ENCODE data around the gene LDLRAD4.

DNA sequence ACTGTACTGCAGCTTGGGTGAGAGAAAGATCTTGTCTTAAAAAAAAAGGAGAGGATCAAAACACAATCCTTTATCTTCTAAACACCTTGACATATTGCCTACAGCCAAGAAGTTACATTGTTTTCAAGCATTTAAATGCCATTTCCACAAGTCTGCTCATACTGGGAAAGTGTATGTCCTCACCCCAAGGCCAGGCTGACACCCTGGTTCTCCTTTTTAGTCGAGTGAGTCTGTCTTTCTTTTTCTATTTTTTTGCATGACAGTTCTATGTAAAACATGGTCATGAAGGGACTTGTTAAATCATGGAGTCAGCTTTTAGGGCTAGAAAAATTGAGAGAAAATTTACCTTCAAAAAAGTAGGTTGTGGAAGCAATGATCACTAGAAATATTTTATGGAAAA lies 274.5 kb downstream of the LDLRAD4 start:
- TF ChIP-seq HDGF (IDR thresholded peaks at IDR 0.05; ENCODE audit: borderline replicate concordance) (no peak), ELF4 (IDR thresholded peaks at IDR 0.05) (no peak), BHLHE40 (IDR thresholded peaks at IDR 0.05; ENCODE audit: borderline replicate concordance) (no peak), SP1 (IDR thresholded peaks at IDR 0.05) (no peak)
- TF ChIP-seq, protein P1, sequence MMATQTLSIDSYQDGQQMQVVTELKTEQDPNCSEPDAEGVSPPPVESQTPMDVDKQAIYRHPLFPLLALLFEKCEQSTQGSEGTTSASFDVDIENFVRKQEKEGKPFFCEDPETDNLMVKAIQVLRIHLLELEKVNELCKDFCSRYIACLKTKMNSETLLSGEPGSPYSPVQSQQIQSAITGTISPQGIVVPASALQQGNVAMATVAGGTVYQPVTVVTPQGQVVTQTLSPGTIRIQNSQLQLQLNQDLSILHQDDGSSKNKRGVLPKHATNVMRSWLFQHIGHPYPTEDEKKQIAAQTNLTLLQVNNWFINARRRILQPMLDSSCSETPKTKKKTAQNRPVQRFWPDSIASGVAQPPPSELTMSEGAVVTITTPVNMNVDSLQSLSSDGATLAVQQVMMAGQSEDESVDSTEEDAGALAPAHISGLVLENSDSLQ (IDR thresholded peaks at IDR 0.05): no peak

All from HEK293T (cell line).